LNCAP (cell line): ENCODE results near the gene POU4F3.

Experiments
- TF ChIP-seq, protein P1 (sequence below): fragments of 450-650 bp; IDR thresholded peaks from 2 replicates; pipeline ENCODE4 v1.5.1; 2017; ENCODE audit warnings: mild to moderate bottlenecking

The POU4F3 gene, protein sequence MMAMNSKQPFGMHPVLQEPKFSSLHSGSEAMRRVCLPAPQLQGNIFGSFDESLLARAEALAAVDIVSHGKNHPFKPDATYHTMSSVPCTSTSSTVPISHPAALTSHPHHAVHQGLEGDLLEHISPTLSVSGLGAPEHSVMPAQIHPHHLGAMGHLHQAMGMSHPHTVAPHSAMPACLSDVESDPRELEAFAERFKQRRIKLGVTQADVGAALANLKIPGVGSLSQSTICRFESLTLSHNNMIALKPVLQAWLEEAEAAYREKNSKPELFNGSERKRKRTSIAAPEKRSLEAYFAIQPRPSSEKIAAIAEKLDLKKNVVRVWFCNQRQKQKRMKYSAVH

DNA sequence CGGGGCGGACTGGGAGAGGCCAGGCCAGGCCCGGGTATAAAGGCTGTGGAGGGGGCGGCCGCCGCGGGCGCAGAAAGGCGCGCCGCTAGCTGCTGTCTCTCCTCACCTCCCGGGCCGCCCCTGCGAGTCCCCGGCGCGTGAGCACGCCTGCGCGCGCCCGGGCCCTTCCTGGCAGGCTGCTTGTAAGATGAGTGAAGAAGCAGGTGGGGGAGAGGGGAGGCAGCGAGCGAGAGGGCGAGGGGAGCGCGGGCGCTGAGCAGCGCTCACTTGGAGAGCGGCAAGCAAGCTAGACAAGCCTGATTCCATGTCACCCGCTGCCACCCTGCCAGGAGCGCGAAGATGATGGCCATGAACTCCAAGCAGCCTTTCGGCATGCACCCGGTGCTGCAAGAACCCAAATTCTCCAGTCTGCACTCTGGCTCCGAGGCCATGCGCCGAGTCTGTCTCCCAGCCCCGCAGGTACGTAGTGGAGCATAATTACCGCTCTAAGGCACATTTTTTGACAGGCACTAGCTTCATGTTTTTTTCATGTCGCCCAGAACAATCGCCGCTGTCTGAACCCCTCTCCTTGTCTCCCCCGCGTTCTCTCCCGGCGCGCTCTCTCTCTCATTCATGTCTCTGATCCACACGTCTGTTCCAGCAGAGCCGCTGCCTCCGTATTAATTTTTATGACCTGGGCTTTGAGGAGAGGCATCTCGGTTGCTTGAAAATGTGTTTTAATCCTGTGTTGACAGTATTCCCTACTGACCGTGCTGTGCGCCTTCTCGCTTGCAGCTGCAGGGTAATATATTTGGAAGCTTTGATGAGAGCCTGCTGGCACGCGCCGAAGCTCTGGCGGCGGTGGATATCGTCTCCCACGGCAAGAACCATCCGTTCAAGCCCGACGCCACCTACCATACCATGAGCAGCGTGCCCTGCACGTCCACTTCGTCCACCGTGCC is at the start of gene POU4F3:
Gene POU4F3, plus strand, starts transcription at position 66 of the 941 bp plus-strand sequence. Its CDS starts 274 bp downstream, at position 340.
- TF ChIP-seq, protein P1, sequence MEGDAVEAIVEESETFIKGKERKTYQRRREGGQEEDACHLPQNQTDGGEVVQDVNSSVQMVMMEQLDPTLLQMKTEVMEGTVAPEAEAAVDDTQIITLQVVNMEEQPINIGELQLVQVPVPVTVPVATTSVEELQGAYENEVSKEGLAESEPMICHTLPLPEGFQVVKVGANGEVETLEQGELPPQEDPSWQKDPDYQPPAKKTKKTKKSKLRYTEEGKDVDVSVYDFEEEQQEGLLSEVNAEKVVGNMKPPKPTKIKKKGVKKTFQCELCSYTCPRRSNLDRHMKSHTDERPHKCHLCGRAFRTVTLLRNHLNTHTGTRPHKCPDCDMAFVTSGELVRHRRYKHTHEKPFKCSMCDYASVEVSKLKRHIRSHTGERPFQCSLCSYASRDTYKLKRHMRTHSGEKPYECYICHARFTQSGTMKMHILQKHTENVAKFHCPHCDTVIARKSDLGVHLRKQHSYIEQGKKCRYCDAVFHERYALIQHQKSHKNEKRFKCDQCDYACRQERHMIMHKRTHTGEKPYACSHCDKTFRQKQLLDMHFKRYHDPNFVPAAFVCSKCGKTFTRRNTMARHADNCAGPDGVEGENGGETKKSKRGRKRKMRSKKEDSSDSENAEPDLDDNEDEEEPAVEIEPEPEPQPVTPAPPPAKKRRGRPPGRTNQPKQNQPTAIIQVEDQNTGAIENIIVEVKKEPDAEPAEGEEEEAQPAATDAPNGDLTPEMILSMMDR, result no peak

GRCh38 chr5:146290318-146290717 is 48.3 kb upstream of the POU4F3 start:
- TF ChIP-seq, protein P1, result no peak

DNA sequence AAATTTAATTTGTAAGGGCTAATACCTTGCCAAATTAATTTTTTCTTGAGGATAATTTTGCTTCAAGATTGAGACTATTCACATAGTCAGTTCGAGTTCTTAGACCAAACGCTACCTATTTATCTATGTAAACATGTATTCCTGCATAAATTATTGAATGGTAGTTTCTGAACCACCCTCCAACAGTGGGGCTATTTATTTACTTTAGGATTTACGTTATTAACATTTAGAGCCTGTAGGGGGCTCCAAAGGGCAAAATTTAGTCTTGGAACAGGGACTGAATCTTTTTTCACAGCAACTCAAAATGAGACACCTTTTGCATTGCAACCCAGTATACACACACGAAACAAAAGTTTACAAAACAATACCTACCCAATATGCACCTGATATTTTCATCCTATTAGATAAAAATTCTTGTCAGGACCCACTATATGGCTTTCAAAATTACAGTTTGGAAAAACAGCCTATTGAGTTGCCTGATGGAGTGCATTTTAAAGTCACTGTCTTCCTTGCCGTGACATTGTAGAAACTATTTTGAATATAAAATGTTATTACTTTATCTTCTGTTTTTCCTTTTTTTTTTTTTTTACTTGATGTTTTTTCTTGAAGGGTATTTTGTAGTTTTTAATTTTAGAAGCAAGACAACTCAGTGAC is 47.1 kb upstream of the POU4F3 start:
- TF ChIP-seq, protein P1, result peak; percentile 60

DNA sequence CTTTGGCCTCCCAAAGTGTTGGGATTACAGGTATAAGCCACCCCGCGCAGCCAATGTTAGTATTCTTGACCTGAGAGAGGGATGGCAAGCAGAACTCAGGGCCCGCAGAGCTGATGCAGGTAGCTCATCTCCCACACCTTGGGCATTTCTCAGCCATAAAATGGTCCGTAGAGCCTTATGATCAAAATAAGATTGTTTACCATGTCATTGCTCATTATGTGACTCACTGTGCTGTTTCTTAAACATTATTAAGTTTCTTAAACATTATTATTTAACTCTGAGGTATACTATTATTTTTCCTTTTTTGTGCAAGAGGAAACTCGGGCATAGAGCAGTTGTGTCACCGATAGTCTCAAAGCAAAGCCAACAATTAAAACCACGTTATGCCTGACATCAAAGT is 42.4 kb upstream of the POU4F3 start:
- TF ChIP-seq, protein P1, result no peak

- TF ChIP-seq, protein P1, result no peak
Observed at GRCh38 chr5:146301626-146302025, 37.0 kb upstream of the POU4F3 start.

GRCh38 chr5:146302406-146302805 is 36.2 kb upstream of the POU4F3 start:
- TF ChIP-seq, protein P1, result no peak

- TF ChIP-seq, protein P1, result no peak
Observed at GRCh38 chr5:146306838-146307237, 31.8 kb upstream of the POU4F3 start.
